Central memory CD4-positive, alpha-beta T cell (primary cell): Measurements from ENCODE around the gene SRP14.

Experiments used
- DNase-seq: peaks from one replicate; pipeline ENCODE4 v3.0.0; 2022

The SRP14 gene

GRCh38 chr15:40067921-40068624, 29.1 kb upstream of the SRP14 start:
- no peak for DNase-seq

GRCh38 chr15:40066589-40066988, 27.6 kb upstream of the SRP14 start:
- no peak for DNase-seq

GRCh38 chr15:40065166-40065565, 26.2 kb upstream of the SRP14 start:
- no peak for DNase-seq

- DNase-seq: no peak
These were observed 25.4 kb upstream of the SRP14 start for GRCh38 chr15:40064231-40064894.

GRCh38 chr15:40063563-40064011, 24.6 kb upstream of the SRP14 start:
- DNase-seq: no peak

- DNase-seq: no peak
These were observed 24.0 kb upstream of the SRP14 start for GRCh38 chr15:40062816-40063562.

GRCh38 chr15:40061212-40061901, 22.4 kb upstream of the SRP14 start:
- DNase-seq: no peak

- no peak for DNase-seq
These were observed 21.4 kb upstream of the SRP14 start for GRCh38 chr15:40060236-40060961.

- no peak for DNase-seq
These were observed 20.8 kb upstream of the SRP14 start for GRCh38 chr15:40059821-40060220.

- no peak for DNase-seq
These were observed 19.6 kb upstream of the SRP14 start for GRCh38 chr15:40058476-40059140.

GRCh38 chr15:40055576-40056293, 16.8 kb upstream of the SRP14 start:
- no peak for DNase-seq

- DNase-seq: no peak
These were observed 16.0 kb upstream of the SRP14 start for GRCh38 chr15:40054855-40055575.

- no peak for DNase-seq
These were observed 15.5 kb upstream of the SRP14 start for GRCh38 chr15:40054605-40054854.

- no peak for DNase-seq
These were observed 15.0 kb upstream of the SRP14 start for GRCh38 chr15:40053831-40054604.

- no peak for DNase-seq
These were observed 14.3 kb upstream of the SRP14 start for GRCh38 chr15:40053079-40053830.

GRCh38 chr15:40052604-40053003, 13.6 kb upstream of the SRP14 start:
- DNase-seq: no peak

- no peak for DNase-seq
These were observed 12.8 kb upstream of the SRP14 start for GRCh38 chr15:40051616-40052415.

GRCh38 chr15:40050788-40051470, 11.9 kb upstream of the SRP14 start:
- no peak for DNase-seq
